ENCODE data around the gene TBL3. TPM values are rescaled to one million over a fixed set of nuclear protein-coding genes. Genes with fewer than 3 reads are reported as not detected.

TBL3 gene
- total and polyA plus RNA-seq, 9 of the 15 experiments (the other 6 are each of a cell fraction or from before 2014, with no cell fraction given) = 0.97 to 117 (median 24.5) TPM

DNA sequence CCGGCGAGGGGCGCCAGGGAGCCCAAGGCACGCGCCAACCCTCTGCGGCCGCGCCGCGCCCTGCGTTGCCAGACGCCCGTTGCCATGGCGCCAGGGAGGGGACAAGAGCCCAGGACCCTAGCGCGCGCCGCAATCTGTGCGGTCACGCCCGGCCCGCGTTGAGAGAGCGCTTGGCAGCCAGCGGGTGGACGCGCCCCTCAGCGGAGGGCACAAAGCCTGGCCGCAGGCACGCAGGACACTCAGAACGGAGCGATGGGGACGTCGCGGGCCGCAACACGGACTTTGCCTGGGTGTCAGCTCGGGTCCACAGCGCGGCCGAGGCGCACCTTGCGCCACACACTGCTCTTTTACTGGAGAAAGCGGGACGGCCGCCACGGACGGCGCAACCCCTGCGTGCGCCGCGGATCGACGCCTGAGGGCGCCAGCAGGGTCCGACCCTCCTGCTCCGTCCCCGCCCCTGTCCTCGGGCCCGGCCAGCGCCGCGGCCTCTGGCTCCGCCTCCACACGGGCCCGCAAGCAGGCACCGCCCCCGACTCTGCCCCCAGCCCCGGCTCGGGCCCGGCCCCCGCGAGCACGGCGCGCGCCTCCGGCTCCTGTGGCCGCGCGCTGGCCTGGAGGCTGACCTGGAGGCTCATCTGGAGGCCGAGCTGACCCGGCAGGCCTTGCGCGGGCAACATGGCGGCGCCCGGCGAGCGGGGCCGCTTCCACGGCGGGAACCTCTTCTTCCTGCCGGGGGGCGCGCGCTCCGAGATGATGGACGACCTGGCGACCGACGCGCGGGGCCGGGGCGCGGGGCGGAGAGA, 11.9 kb downstream of the TBL3 start, which contains the start of gene GFER (continued):
- TF ChIP-seq, protein P1, sequence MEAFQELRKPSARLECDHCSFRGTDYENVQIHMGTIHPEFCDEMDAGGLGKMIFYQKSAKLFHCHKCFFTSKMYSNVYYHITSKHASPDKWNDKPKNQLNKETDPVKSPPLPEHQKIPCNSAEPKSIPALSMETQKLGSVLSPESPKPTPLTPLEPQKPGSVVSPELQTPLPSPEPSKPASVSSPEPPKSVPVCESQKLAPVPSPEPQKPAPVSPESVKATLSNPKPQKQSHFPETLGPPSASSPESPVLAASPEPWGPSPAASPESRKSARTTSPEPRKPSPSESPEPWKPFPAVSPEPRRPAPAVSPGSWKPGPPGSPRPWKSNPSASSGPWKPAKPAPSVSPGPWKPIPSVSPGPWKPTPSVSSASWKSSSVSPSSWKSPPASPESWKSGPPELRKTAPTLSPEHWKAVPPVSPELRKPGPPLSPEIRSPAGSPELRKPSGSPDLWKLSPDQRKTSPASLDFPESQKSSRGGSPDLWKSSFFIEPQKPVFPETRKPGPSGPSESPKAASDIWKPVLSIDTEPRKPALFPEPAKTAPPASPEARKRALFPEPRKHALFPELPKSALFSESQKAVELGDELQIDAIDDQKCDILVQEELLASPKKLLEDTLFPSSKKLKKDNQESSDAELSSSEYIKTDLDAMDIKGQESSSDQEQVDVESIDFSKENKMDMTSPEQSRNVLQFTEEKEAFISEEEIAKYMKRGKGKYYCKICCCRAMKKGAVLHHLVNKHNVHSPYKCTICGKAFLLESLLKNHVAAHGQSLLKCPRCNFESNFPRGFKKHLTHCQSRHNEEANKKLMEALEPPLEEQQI (IDR thresholded peaks at IDR 0.05) = no peak
- TF ChIP-seq ZKSCAN1 (IDR thresholded peaks at IDR 0.05; ENCODE audit: low read depth, low read length) (0 out of 2 replicates have a peak, but pooled peaks have one; percentile 41), ZBTB49 (CRISPR knock-in tag; IDR thresholded peaks at IDR 0.05; ENCODE audit: borderline replicate concordance) (no peak), GABPB2 (CRISPR knock-in tag; conservative IDR thresholded peaks at IDR 0.05) (no peak), PPARD (CRISPR knock-in tag; IDR thresholded peaks at IDR 0.05) (no peak), ZNF197 (CRISPR knock-in tag; IDR thresholded peaks at IDR 0.05; ENCODE audit: low read depth) (peak; percentile 94), ATF7 (IDR thresholded peaks at IDR 0.05) (peak; percentile 71; the same call in 1 of the 2 replicates), NCOA6 (IDR thresholded peaks at IDR 0.05) (no peak), KLF6 (CRISPR knock-in tag; IDR thresholded peaks at IDR 0.05; ENCODE audit: borderline replicate concordance) (no peak), DMBX1 (CRISPR knock-in tag; IDR thresholded peaks at IDR 0.05; ENCODE audit: borderline replicate concordance) (peak; percentile 84), MTA1 (IDR thresholded peaks at IDR 0.05; ENCODE audit: borderline replicate concordance) (no peak), MEIS2 (IDR thresholded peaks at IDR 0.05; ENCODE audit: partially characterized antibody) (no peak), RBM34 (IDR thresholded peaks at IDR 0.05; ENCODE audit: borderline replicate concordance, insufficient read depth, low read length) (0 out of 2 replicates have a peak, but pooled peaks have one; percentile 94), HMGXB4 (CRISPR knock-in tag; IDR thresholded peaks at IDR 0.05) (peak; percentile 76; the same call in 1 of the 2 replicates), HNRNPK (IDR thresholded peaks at IDR 0.05; ENCODE audit: low read depth, low read length, poor library complexity, severe bottlenecking) (no peak)
- TF ChIP-seq, protein P2, sequence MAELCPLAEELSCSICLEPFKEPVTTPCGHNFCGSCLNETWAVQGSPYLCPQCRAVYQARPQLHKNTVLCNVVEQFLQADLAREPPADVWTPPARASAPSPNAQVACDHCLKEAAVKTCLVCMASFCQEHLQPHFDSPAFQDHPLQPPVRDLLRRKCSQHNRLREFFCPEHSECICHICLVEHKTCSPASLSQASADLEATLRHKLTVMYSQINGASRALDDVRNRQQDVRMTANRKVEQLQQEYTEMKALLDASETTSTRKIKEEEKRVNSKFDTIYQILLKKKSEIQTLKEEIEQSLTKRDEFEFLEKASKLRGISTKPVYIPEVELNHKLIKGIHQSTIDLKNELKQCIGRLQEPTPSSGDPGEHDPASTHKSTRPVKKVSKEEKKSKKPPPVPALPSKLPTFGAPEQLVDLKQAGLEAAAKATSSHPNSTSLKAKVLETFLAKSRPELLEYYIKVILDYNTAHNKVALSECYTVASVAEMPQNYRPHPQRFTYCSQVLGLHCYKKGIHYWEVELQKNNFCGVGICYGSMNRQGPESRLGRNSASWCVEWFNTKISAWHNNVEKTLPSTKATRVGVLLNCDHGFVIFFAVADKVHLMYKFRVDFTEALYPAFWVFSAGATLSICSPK (IDR thresholded peaks at IDR 0.05; ENCODE audit: borderline replicate concordance) = no peak
- TF ChIP-seq, protein P3, sequence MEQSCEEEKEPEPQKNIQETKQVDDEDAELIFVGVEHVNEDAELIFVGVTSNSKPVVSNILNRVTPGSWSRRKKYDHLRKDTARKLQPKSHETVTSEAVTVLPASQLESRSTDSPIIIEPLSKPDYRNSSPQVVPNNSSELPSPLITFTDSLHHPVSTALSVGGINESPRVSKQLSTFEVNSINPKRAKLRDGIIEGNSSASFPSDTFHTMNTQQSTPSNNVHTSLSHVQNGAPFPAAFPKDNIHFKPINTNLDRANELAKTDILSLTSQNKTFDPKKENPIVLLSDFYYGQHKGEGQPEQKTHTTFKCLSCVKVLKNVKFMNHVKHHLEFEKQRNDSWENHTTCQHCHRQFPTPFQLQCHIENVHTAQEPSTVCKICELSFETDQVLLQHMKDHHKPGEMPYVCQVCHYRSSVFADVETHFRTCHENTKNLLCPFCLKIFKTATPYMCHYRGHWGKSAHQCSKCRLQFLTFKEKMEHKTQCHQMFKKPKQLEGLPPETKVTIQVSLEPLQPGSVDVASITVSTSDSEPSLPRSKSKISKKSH (CRISPR knock-in tag; IDR thresholded peaks at IDR 0.05) = no peak
